ENCODE measurements around the gene CKAP2.
"Not testable (repeated sequence)": the region's sequence is repeated elsewhere in the genome, so short reads cannot be mapped to it uniquely, and the experiment has no call there.

The CKAP2 gene

GRCh38 chr13:52451135-52451804, 4.0 kb upstream of the CKAP2 start:
- no peak for FAIRE-seq

GRCh38 chr13:52452470-52452869, 2.8 kb upstream of the CKAP2 start:
- FAIRE-seq = no peak

- no peak for FAIRE-seq
These were observed 839 bp upstream of the CKAP2 start for GRCh38 chr13:52454459-52454819.

- no peak for FAIRE-seq
These were observed 381 bp downstream of the CKAP2 start for GRCh38 chr13:52455677-52456041.

GRCh38 chr13:52459668-52460067, 4.4 kb downstream of the CKAP2 start:
- FAIRE-seq = no peak

GRCh38 chr13:52461265-52461664, 6.0 kb downstream of the CKAP2 start:
- no peak for FAIRE-seq

GRCh38 chr13:52463526-52463925, 8.2 kb downstream of the CKAP2 start:
- FAIRE-seq = no peak

- not testable (repeated sequence) for FAIRE-seq
These were observed 13.2 kb downstream of the CKAP2 start for GRCh38 chr13:52468487-52468886.

- not testable (repeated sequence) for FAIRE-seq
These were observed 25.6 kb downstream of the CKAP2 start for GRCh38 chr13:52480677-52481428.

GRCh38 chr13:52487078-52487477, 31.8 kb downstream of the CKAP2 start:
- FAIRE-seq = peak; percentile 82

- FAIRE-seq = not testable (repeated sequence)
These were observed 33.5 kb downstream of the CKAP2 start for GRCh38 chr13:52488763-52489162.

- FAIRE-seq = not testable (repeated sequence)
These were observed 35.7 kb downstream of the CKAP2 start for GRCh38 chr13:52491015-52491414.

- FAIRE-seq = not testable (repeated sequence)
These were observed 39.0 kb downstream of the CKAP2 start for GRCh38 chr13:52494241-52494640.

GRCh38 chr13:52497979-52498378, 42.7 kb downstream of the CKAP2 start:
- not testable (repeated sequence) for FAIRE-seq

- not testable (repeated sequence) for FAIRE-seq
These were observed 47.0 kb downstream of the CKAP2 start for GRCh38 chr13:52502277-52502676.

GRCh38 chr13:52505843-52506242, 50.6 kb downstream of the CKAP2 start:
- FAIRE-seq = not testable (repeated sequence)

GRCh38 chr13:52509532-52509931, 54.3 kb downstream of the CKAP2 start:
- not testable (repeated sequence) for FAIRE-seq

- not testable (repeated sequence) for FAIRE-seq
These were observed 55.0 kb downstream of the CKAP2 start for GRCh38 chr13:52510221-52510797.

GRCh38 chr13:52511598-52511997, 56.3 kb downstream of the CKAP2 start:
- FAIRE-seq = not testable (repeated sequence)

- peak; percentile 32 for FAIRE-seq
These were observed 58.8 kb downstream of the CKAP2 start for GRCh38 chr13:52513957-52514596.

GRCh38 chr13:52523323-52523722, 68.0 kb downstream of the CKAP2 start:
- FAIRE-seq = not testable (repeated sequence)
